ENCODE measurements around the gene JAG1.

DNA sequence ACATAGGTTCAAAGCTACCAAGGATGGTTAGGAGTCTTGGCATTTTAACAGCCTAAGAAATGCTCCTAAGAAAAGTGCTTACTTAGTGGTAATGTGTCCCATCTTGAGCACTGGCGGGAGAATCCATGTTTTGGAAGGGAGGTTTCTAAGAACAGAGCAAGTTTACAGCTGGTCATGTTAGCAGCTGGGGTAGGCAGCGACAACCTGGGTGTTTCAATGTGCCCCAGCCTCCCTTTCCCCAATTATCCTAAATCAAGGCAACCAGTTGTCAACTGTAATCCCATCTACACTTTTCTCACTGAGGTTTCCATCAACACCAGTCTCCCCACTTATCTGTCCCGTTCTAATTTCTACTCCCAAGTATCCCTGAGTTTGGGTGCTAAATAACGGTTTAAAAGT, 1.6 kb upstream of the JAG1 start:
- no peak for TF ChIP-seq POLR2AphosphoS5 (IDR thresholded peaks at IDR 0.05)
- TF ChIP-seq, protein P1, sequence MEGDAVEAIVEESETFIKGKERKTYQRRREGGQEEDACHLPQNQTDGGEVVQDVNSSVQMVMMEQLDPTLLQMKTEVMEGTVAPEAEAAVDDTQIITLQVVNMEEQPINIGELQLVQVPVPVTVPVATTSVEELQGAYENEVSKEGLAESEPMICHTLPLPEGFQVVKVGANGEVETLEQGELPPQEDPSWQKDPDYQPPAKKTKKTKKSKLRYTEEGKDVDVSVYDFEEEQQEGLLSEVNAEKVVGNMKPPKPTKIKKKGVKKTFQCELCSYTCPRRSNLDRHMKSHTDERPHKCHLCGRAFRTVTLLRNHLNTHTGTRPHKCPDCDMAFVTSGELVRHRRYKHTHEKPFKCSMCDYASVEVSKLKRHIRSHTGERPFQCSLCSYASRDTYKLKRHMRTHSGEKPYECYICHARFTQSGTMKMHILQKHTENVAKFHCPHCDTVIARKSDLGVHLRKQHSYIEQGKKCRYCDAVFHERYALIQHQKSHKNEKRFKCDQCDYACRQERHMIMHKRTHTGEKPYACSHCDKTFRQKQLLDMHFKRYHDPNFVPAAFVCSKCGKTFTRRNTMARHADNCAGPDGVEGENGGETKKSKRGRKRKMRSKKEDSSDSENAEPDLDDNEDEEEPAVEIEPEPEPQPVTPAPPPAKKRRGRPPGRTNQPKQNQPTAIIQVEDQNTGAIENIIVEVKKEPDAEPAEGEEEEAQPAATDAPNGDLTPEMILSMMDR (IDR thresholded peaks at IDR 0.05): no peak
- TF ChIP-seq POLR2A (IDR thresholded peaks at IDR 0.05): no peak

Data from suprapubic skin (tissue), 4 donors.